Osteocyte (in vitro differentiated cells): ENCODE data around the gene PRKG1. TPM values are rescaled to one million over a fixed set of nuclear protein-coding genes. Genes with fewer than 3 reads are reported as not detected.

Experiments
- DNase-seq: peaks from one replicate; pipeline ENCODE4 v3.0.0; 2021; ENCODE audit warnings: mixed read lengths; ENCODE audit not compliant: unreplicated experiment; ENCODE audit errors: extremely low spot score
- H3K27ac Mint-ChIP-seq: one replicate; pipeline ENCODE4 v1.8.0; 2021; ENCODE audit warnings: mild to moderate bottlenecking, mixed read lengths; ENCODE audit not compliant: unreplicated experiment
- H3K27me3 Mint-ChIP-seq: one replicate; pipeline ENCODE4 v1.8.0; 2021; ENCODE audit warnings: mixed read lengths; ENCODE audit not compliant: unreplicated experiment
- H3K36me3 Mint-ChIP-seq: one replicate; pipeline ENCODE4 v1.8.0; 2021; ENCODE audit warnings: mixed read lengths; ENCODE audit not compliant: unreplicated experiment
- H3K4me1 Mint-ChIP-seq: one replicate; pipeline ENCODE4 v1.8.0; 2021; ENCODE audit warnings: mixed read lengths; ENCODE audit not compliant: unreplicated experiment
- H3K4me3 Mint-ChIP-seq: one replicate; pipeline ENCODE4 v1.8.0; 2021; ENCODE audit warnings: mild to moderate bottlenecking, moderate library complexity, mixed read lengths; ENCODE audit not compliant: unreplicated experiment
- H3K9me3 Mint-ChIP-seq: one replicate; pipeline ENCODE4 v1.8.0; 2021; ENCODE audit warnings: mixed read lengths; ENCODE audit not compliant: unreplicated experiment
- CTCF ChIP-seq: fragments of 200-600 bp; sonication (generic); IDR thresholded peaks from 2 replicates; pipeline ENCODE4 v1.5.0; 2021; ENCODE audit warnings: antibody characterized with exemption, mild to moderate bottlenecking, moderate library complexity
- total RNA-seq: library from RNA; stranded (reverse); gene quantifications from 2 replicates; pipeline ENCODE4 v1.2.1, GENCODE V29; 2021

Gene PRKG1
- total RNA-seq, 1 donor from 2014 or later: 10.8 TPM

- Mint-ChIP-seq H3K36me3 (no peaks in the 10 kb centered on the region), H3K27me3 (no peaks in the 10 kb centered on the region), H3K27ac (no peak overlapping the region), H3K4me1 (peaks cover 1% of the 10 kb centered on the region), H3K9me3 (no peaks in the 10 kb centered on the region), H3K4me3 (no peak overlapping the region)
- no peak for TF ChIP-seq CTCF
- DNase-seq: no peak
Observed at GRCh38 chr10:51602326-51602725, 528.0 kb downstream of the PRKG1 start.

- H3K4me3 Mint-ChIP-seq: no peak overlapping the region
- no peak for TF ChIP-seq CTCF
- H3K27ac Mint-ChIP-seq: no peak overlapping the region
- H3K36me3 Mint-ChIP-seq: no peaks in the 10 kb centered on the region
- H3K9me3 Mint-ChIP-seq: no peaks in the 10 kb centered on the region
- H3K27me3 Mint-ChIP-seq: no peaks in the 10 kb centered on the region
- peaks cover 1% of the 10 kb centered on the region for H3K4me1 Mint-ChIP-seq
- DNase-seq: no peak
Observed at GRCh38 chr10:51604579-51604978, 530.3 kb downstream of the PRKG1 start.

GRCh38 chr10:51606825-51607462, 532.7 kb downstream of the PRKG1 start:
- Mint-ChIP-seq H3K9me3 (peaks cover 6% of the 10 kb centered on the region), H3K27ac (no peak overlapping the region), H3K4me3 (no peak overlapping the region), H3K27me3 (no peaks in the 10 kb centered on the region), H3K36me3 (no peaks in the 10 kb centered on the region), H3K4me1 (no peaks in the 10 kb centered on the region)
- DNase-seq: no peak
- TF ChIP-seq CTCF: no peak

GRCh38 chr10:51607463-51607835, 533.2 kb downstream of the PRKG1 start:
- no peak for DNase-seq
- Mint-ChIP-seq H3K4me3 (no peak overlapping the region), H3K9me3 (peaks cover 11% of the 10 kb centered on the region), H3K4me1 (no peaks in the 10 kb centered on the region), H3K27me3 (no peaks in the 10 kb centered on the region), H3K36me3 (no peaks in the 10 kb centered on the region), H3K27ac (no peak overlapping the region)
- TF ChIP-seq CTCF: no peak

GRCh38 chr10:51608211-51608610, 533.9 kb downstream of the PRKG1 start:
- H3K4me3 Mint-ChIP-seq: no peak overlapping the region
- H3K36me3 Mint-ChIP-seq: no peaks in the 10 kb centered on the region
- no peak for DNase-seq
- no peak overlapping the region for H3K27ac Mint-ChIP-seq
- no peaks in the 10 kb centered on the region for H3K27me3 Mint-ChIP-seq
- H3K9me3 Mint-ChIP-seq: peaks cover 15% of the 10 kb centered on the region
- TF ChIP-seq CTCF: no peak
- no peaks in the 10 kb centered on the region for H3K4me1 Mint-ChIP-seq
